ENCODE data around the gene DEFB129.
"Not testable (repeated sequence)": the region's sequence is repeated elsewhere in the genome, so short reads cannot be mapped to it uniquely, and the experiment has no call there.

The DEFB129 gene

GRCh38 chr20:219290-220115 is 7.6 kb upstream of the DEFB129 start:
- Histone ChIP-seq H3K4me2 (ENCODE audit: low read length) (no peak overlapping the region), H3K4ac (ENCODE audit: low read depth, low read length) (no peak overlapping the region), H4K8ac (ENCODE audit: low read depth, low read length) (no peak overlapping the region), H2BK120ac (ENCODE audit: low read depth, low read length) (no peak overlapping the region), H3K27me3 (ENCODE audit: insufficient read depth, low read length, poor library complexity) (no peaks in the 10 kb centered on the region), H3K79me1 (ENCODE audit: low read length) (no peaks in the 10 kb centered on the region), H2BK5ac (ENCODE audit: low read length) (no peak overlapping the region), H3K36me3 (ENCODE audit: control insufficient read depth, insufficient read depth, low read length) (no peaks in the 10 kb centered on the region), H4K5ac (ENCODE audit: low read length) (no peak overlapping the region), H3K4me3 (ENCODE audit: low read length) (no peak overlapping the region), H2BK15ac (replicated peaks; ENCODE audit: low read depth) (no peak overlapping the region), H3K9ac (ENCODE audit: low read length) (no peak overlapping the region), H3K56ac (ENCODE audit: low read length) (no peak overlapping the region), H2AK5ac (ENCODE audit: low read length) (no peak overlapping the region), H3K27ac (ENCODE audit: low read depth, low read length) (no peak overlapping the region), H3K18ac (ENCODE audit: low read length) (no peak overlapping the region), H3K23ac (ENCODE audit: low read length) (no peak overlapping the region), H3K79me2 (ENCODE audit: control insufficient read depth, insufficient read depth, low read length) (no peaks in the 10 kb centered on the region), H3K4me1 (ENCODE audit: control insufficient read depth, low read depth, low read length) (no peaks in the 10 kb centered on the region)
- peak; percentile 42 for DNase-seq
- WGBS (ENCODE audit: extremely low coverage, insufficient coverage, low lambda C conversion rate) = no CpG with 5 or more reads among the region's 1 CpG

GRCh38 chr20:221258-221830 is 5.7 kb upstream of the DEFB129 start:
- H3K9ac ChIP-seq (ENCODE audit: low read length) = no peak overlapping the region

GRCh38 chr20:225879-226278 is 1.2 kb upstream of the DEFB129 start:
- H3K4me1 ChIP-seq (ENCODE audit: control insufficient read depth, low read depth, low read length); H3K56ac ChIP-seq (ENCODE audit: low read length); H4K5ac ChIP-seq (ENCODE audit: low read length); H3K27me3 ChIP-seq (ENCODE audit: insufficient read depth, low read length, poor library complexity); H3K36me3 ChIP-seq (ENCODE audit: control insufficient read depth, insufficient read depth, low read length); H2AK5ac ChIP-seq (ENCODE audit: low read length); H3K79me2 ChIP-seq (ENCODE audit: control insufficient read depth, insufficient read depth, low read length); H3K4me3 ChIP-seq (ENCODE audit: low read length); H3K23ac ChIP-seq (ENCODE audit: low read length); H3K4me2 ChIP-seq (ENCODE audit: low read length); H3K18ac ChIP-seq (ENCODE audit: low read length); H3K4ac ChIP-seq (ENCODE audit: low read depth, low read length); H4K8ac ChIP-seq (ENCODE audit: low read depth, low read length); H2BK15ac ChIP-seq (replicated peaks; ENCODE audit: low read depth); H3K9ac ChIP-seq (ENCODE audit: low read length); H3K79me1 ChIP-seq (ENCODE audit: low read length); H3K27ac ChIP-seq (ENCODE audit: low read depth, low read length); DNase-seq; H2BK120ac ChIP-seq (ENCODE audit: low read depth, low read length); H2BK5ac ChIP-seq (ENCODE audit: low read length): not testable (repeated sequence)
- WGBS (ENCODE audit: extremely low coverage, insufficient coverage, low lambda C conversion rate) = no CpG with 5 or more reads among the region's 3 CpGs

More at GRCh38 chr20:221258-221830, 5.7 kb upstream of the DEFB129 start:
- Histone ChIP-seq H3K36me3 (ENCODE audit: control insufficient read depth, insufficient read depth, low read length) (no peaks in the 10 kb centered on the region), H3K4me3 (ENCODE audit: low read length) (no peak overlapping the region), H2BK5ac (ENCODE audit: low read length) (no peak overlapping the region), H3K27me3 (ENCODE audit: insufficient read depth, low read length, poor library complexity) (no peaks in the 10 kb centered on the region), H3K18ac (ENCODE audit: low read length) (no peak overlapping the region), H3K56ac (ENCODE audit: low read length) (no peak overlapping the region), H2BK15ac (replicated peaks; ENCODE audit: low read depth) (no peak overlapping the region), H3K4ac (ENCODE audit: low read depth, low read length) (no peak overlapping the region), H3K27ac (ENCODE audit: low read depth, low read length) (no peak overlapping the region), H2AK5ac (ENCODE audit: low read length) (no peak overlapping the region), H3K79me1 (ENCODE audit: low read length) (no peaks in the 10 kb centered on the region), H3K4me1 (ENCODE audit: control insufficient read depth, low read depth, low read length) (no peaks in the 10 kb centered on the region), H2BK120ac (ENCODE audit: low read depth, low read length) (no peak overlapping the region), H3K4me2 (ENCODE audit: low read length) (no peak overlapping the region), H3K79me2 (ENCODE audit: control insufficient read depth, insufficient read depth, low read length) (no peaks in the 10 kb centered on the region), H3K23ac (ENCODE audit: low read length) (no peak overlapping the region), H4K5ac (ENCODE audit: low read length) (no peak overlapping the region), H4K8ac (ENCODE audit: low read depth, low read length) (no peak overlapping the region)
- WGBS (ENCODE audit: extremely low coverage, insufficient coverage, low lambda C conversion rate) = no CpG with 5 or more reads among the region's 1 CpG
- DNase-seq = no peak

- H2BK15ac ChIP-seq (replicated peaks; ENCODE audit: low read depth) = no peak overlapping the region
- H3K36me3 ChIP-seq (ENCODE audit: control insufficient read depth, insufficient read depth, low read length) = no peaks in the 10 kb centered on the region
- H3K4me2 ChIP-seq (ENCODE audit: low read length) = no peak overlapping the region
- H4K8ac ChIP-seq (ENCODE audit: low read depth, low read length) = no peak overlapping the region
- no peak overlapping the region for H3K9ac ChIP-seq (ENCODE audit: low read length)
- H3K23ac ChIP-seq (ENCODE audit: low read length) = no peak overlapping the region
- no peak overlapping the region for H3K27ac ChIP-seq (ENCODE audit: low read depth, low read length)
- H4K5ac ChIP-seq (ENCODE audit: low read length) = no peak overlapping the region
- no peaks in the 10 kb centered on the region for H3K79me2 ChIP-seq (ENCODE audit: control insufficient read depth, insufficient read depth, low read length)
- no peak overlapping the region for H2BK5ac ChIP-seq (ENCODE audit: low read length)
- H3K4me1 ChIP-seq (ENCODE audit: control insufficient read depth, low read depth, low read length) = no peaks in the 10 kb centered on the region
- no peak overlapping the region for H3K4me3 ChIP-seq (ENCODE audit: low read length)
- no peak overlapping the region for H2AK5ac ChIP-seq (ENCODE audit: low read length)
- no peak overlapping the region for H3K18ac ChIP-seq (ENCODE audit: low read length)
- WGBS (ENCODE audit: extremely low coverage, insufficient coverage, low lambda C conversion rate) = no CpG with 5 or more reads among the region's 3 CpGs
- H2BK120ac ChIP-seq (ENCODE audit: low read depth, low read length) = no peak overlapping the region
- no peaks in the 10 kb centered on the region for H3K79me1 ChIP-seq (ENCODE audit: low read length)
- H3K27me3 ChIP-seq (ENCODE audit: insufficient read depth, low read length, poor library complexity) = no peaks in the 10 kb centered on the region
- H3K56ac ChIP-seq (ENCODE audit: low read length) = no peak overlapping the region
- H3K4ac ChIP-seq (ENCODE audit: low read depth, low read length) = no peak overlapping the region
- DNase-seq = no peak
Observed at GRCh38 chr20:227439-228105, 514 bp downstream of the DEFB129 start.

- Histone ChIP-seq H2AK5ac (ENCODE audit: low read length) (no peak overlapping the region), H3K27ac (ENCODE audit: low read depth, low read length) (no peak overlapping the region), H3K9ac (ENCODE audit: low read length) (no peak overlapping the region), H3K36me3 (ENCODE audit: control insufficient read depth, insufficient read depth, low read length) (no peaks in the 10 kb centered on the region), H2BK120ac (ENCODE audit: low read depth, low read length) (no peak overlapping the region), H3K4me3 (ENCODE audit: low read length) (no peak overlapping the region), H3K18ac (ENCODE audit: low read length) (no peak overlapping the region), H3K4me1 (ENCODE audit: control insufficient read depth, low read depth, low read length) (no peaks in the 10 kb centered on the region), H3K23ac (ENCODE audit: low read length) (no peak overlapping the region), H4K8ac (ENCODE audit: low read depth, low read length) (no peak overlapping the region), H3K79me2 (ENCODE audit: control insufficient read depth, insufficient read depth, low read length) (no peaks in the 10 kb centered on the region), H2BK5ac (ENCODE audit: low read length) (no peak overlapping the region), H2BK15ac (replicated peaks; ENCODE audit: low read depth) (no peak overlapping the region), H3K4ac (ENCODE audit: low read depth, low read length) (no peak overlapping the region), H3K27me3 (ENCODE audit: insufficient read depth, low read length, poor library complexity) (no peaks in the 10 kb centered on the region), H4K5ac (ENCODE audit: low read length) (no peak overlapping the region), H3K79me1 (ENCODE audit: low read length) (no peaks in the 10 kb centered on the region), H3K4me2 (ENCODE audit: low read length) (no peak overlapping the region), H3K56ac (ENCODE audit: low read length) (no peak overlapping the region)
- no CpG with 5 or more reads among the region's 1 CpG for WGBS (ENCODE audit: extremely low coverage, insufficient coverage, low lambda C conversion rate)
- no peak for DNase-seq
Observed at GRCh38 chr20:235891-236290, 8.8 kb downstream of the DEFB129 start.

Data from mesendoderm (in vitro differentiated cells).